ENCODE results near the gene DBI. TPM values are rescaled to one million over a fixed set of nuclear protein-coding genes. Genes with fewer than 3 reads are reported as not detected.

DBI gene
- total RNA-seq, 1 experiment from 2014 or later, result 265 TPM

- no peaks in the 10 kb centered on the region for H3K79me2 ChIP-seq (ENCODE audit: low read depth)
- no peak overlapping the region for H3K4me2 ChIP-seq
- DNase-seq, result no peak
- intact Hi-C loops (cut with micrococcal nuclease; ENCODE audit: unreplicated experiment), result no loop called here
- no peaks in the 10 kb centered on the region for H3K36me3 ChIP-seq (ENCODE audit: low read depth)
- no peaks in the 10 kb centered on the region for H4K20me1 ChIP-seq (ENCODE audit: insufficient read depth)
- POLR2A ChIA-PET (ENCODE audit: unreplicated experiment), result no interaction called here
- CTCF ChIA-PET, result no interaction called here
- no peak overlapping the region for H2AFZ ChIP-seq
- H3K9me3 ChIP-seq (ENCODE audit: insufficient read depth, low read depth), result no peaks in the 10 kb centered on the region
- H3K4me1 ChIP-seq (replicated peaks; ENCODE audit: insufficient read depth), result peaks cover 4% of the 10 kb centered on the region; the same call in 1 of the 2 replicates
- no peak overlapping the region for H3K4me3 ChIP-seq
- H3K27me3 ChIP-seq (ENCODE audit: insufficient read depth, low read depth), result no peaks in the 10 kb centered on the region
- no TSS peak for BruUV-seq (replicated peaks)
- no peak overlapping the region for H3K27ac ChIP-seq
- H3F3A ChIP-seq (ENCODE audit: insufficient read depth, low read depth), result no peaks in the 10 kb centered on the region
- TF ChIP-seq EZH2 (IDR thresholded peaks at IDR 0.05; ENCODE audit: low read depth) (no peak), CTCF (conservative IDR thresholded peaks at IDR 0.05) (no peak)
- H3K9me2 ChIP-seq (ENCODE audit: insufficient read depth), result no peaks in the 10 kb centered on the region
Measured at GRCh38 chr2:119354860-119355259, 11.9 kb upstream of the DBI start.

GRCh38 chr2:119359774-119360173, 7.0 kb upstream of the DBI start:
- POLR2A ChIA-PET (ENCODE audit: unreplicated experiment), result no interaction called here
- intact Hi-C loops (cut with micrococcal nuclease; ENCODE audit: unreplicated experiment), result no loop called here

GRCh38 chr2:119360423-119360966, 6.3 kb upstream of the DBI start:
- Histone ChIP-seq H3F3A (ENCODE audit: insufficient read depth, low read depth) (no peaks in the 10 kb centered on the region), H3K27me3 (ENCODE audit: insufficient read depth, low read depth) (no peaks in the 10 kb centered on the region), H3K9me3 (ENCODE audit: insufficient read depth, low read depth) (no peaks in the 10 kb centered on the region), H3K79me2 (ENCODE audit: low read depth) (peaks cover 8% of the 10 kb centered on the region), H3K36me3 (ENCODE audit: low read depth) (no peaks in the 10 kb centered on the region), H3K27ac (no peak overlapping the region), H3K4me1 (replicated peaks; ENCODE audit: insufficient read depth) (peaks cover 8% of the 10 kb centered on the region), H4K20me1 (ENCODE audit: insufficient read depth) (no peaks in the 10 kb centered on the region), H3K4me2 (no peak overlapping the region), H3K9me2 (ENCODE audit: insufficient read depth) (no peaks in the 10 kb centered on the region), H2AFZ (no peak overlapping the region), H3K4me3 (no peak overlapping the region)
- intact Hi-C loops (cut with micrococcal nuclease; ENCODE audit: unreplicated experiment), result no loop called here
- TF ChIP-seq EZH2 (IDR thresholded peaks at IDR 0.05; ENCODE audit: low read depth), result no peak
- no peak for TF ChIP-seq CTCF (conservative IDR thresholded peaks at IDR 0.05)
- BruUV-seq (replicated peaks), result no TSS peak
- DNase-seq, result no peak
- ChIA-PET POLR2A (ENCODE audit: unreplicated experiment) (no interaction called here), CTCF (interaction anchor here (0.6 kb wide), 1 partner anchor 1654 kb away, joined by 3 read pairs; no protein-coding TSS in a partner anchor)

More at GRCh38 chr2:119359774-119360173, 7.0 kb upstream of the DBI start:
- Histone ChIP-seq H2AFZ (no peak overlapping the region), H3K9me3 (ENCODE audit: insufficient read depth, low read depth) (no peaks in the 10 kb centered on the region), H3K4me2 (no peak overlapping the region), H3K9me2 (ENCODE audit: insufficient read depth) (no peaks in the 10 kb centered on the region), H3K79me2 (ENCODE audit: low read depth) (peaks cover 1% of the 10 kb centered on the region), H4K20me1 (ENCODE audit: insufficient read depth) (no peaks in the 10 kb centered on the region), H3K4me3 (no peak overlapping the region), H3K4me1 (replicated peaks; ENCODE audit: insufficient read depth) (peaks cover 1% of the 10 kb centered on the region), H3K27ac (no peak overlapping the region), H3K27me3 (ENCODE audit: insufficient read depth, low read depth) (no peaks in the 10 kb centered on the region), H3K36me3 (ENCODE audit: low read depth) (no peaks in the 10 kb centered on the region), H3F3A (ENCODE audit: insufficient read depth, low read depth) (no peaks in the 10 kb centered on the region)
- DNase-seq, result no peak
- no TSS peak for BruUV-seq (replicated peaks)
- CTCF ChIA-PET, result no interaction called here
- TF ChIP-seq EZH2 (IDR thresholded peaks at IDR 0.05; ENCODE audit: low read depth) (no peak), CTCF (conservative IDR thresholded peaks at IDR 0.05) (no peak)

All from PC-9 (cell line).